HCT116 (cell line): Measurements from ENCODE around the gene SPDL1. TPM values are rescaled to one million over a fixed set of nuclear protein-coding genes. Genes with fewer than 3 reads are reported as not detected.

Experiments
- ATAC-seq: fragments of 200-7000 bp; cut with Tn5 transposase; 2 replicates; pipeline ENCODE4 v1.9.1; 2020; ENCODE audit warnings: mild to moderate bottlenecking, moderate library complexity
- BruUV-seq: library from RNA; stranded (reverse); fragments of 400-500 nt; replicated peaks from 2 replicates; lab custom pipeline; 2021; lab: Mats Ljungman, UMichigan
- CTCF ChIA-PET: fragments of 300-600 bp; sonication (Branson Sonifier 250); formaldehyde crosslinking; loops from one replicate; lab custom pipeline; 2021; ENCODE audit warnings: antibody characterized with exemption; lab: Charles Lee
- POLR2A ChIA-PET: fragments of 300-600, 350-600 bp; sonication (Branson Sonifier 250); formaldehyde crosslinking; loops from one replicate; lab custom pipeline; 2021; ENCODE audit warnings: antibody characterized with exemption; lab: Charles Lee
- RAD21 ChIA-PET, 2 experiments: fragments of 300-600 bp; sonication (Branson Sonifier 250); formaldehyde crosslinking; loops; one replicate each; lab custom pipeline; 2023; ENCODE audit warnings: low total read pairs in 2 of 2; ENCODE audit not compliant: uncharacterized antibody in 2 of 2, unreplicated experiment in 2 of 2, low non-redundant PET in 1 of 2; lab: Charles Lee
- DNase-seq: peaks from one replicate; pipeline ENCODE4 v3.0.0-alpha.2; 2010; ENCODE audit warnings: low read depth, low spot score
- H2AFZ ChIP-seq: fragments of 200-600 bp; shearing (Covaris generic), sonication (generic); 2 replicates; pipeline ENCODE4 v1.6.1; 2017; ENCODE audit warnings: low read depth, mixed run types, mixed read lengths, antibody characterized with exemption, low read length; ENCODE audit not compliant: poor library complexity, severe bottlenecking
- H3K27ac ChIP-seq: 2 replicates; pipeline ENCODE4 v1.5.1; 2012; ENCODE audit warnings: low read depth, low read length
- H3K27me3 ChIP-seq: fragments of 200-600 bp; sonication (generic); 2 replicates; pipeline ENCODE4 v1.6.1; 2016; ENCODE audit warnings: mixed run types, low read length, mixed read lengths; ENCODE audit not compliant: insufficient read depth
- H3K36me3 ChIP-seq, 2 experiments: fragments of 200-500 bp in 1 of 2; fragments of 200-600 bp in 1 of 2; sonication (Bioruptor generic) in 1 of 2; sonication (generic) in 1 of 2; 2 replicates each; pipeline versions ENCODE4 v1.5.1 to v1.6.1; 2014 to 2016; ENCODE audit warnings: low read length in 2 of 2, inconsistent platforms in 1 of 2, mixed read lengths in 1 of 2, mixed run types in 1 of 2; ENCODE audit not compliant: insufficient read depth in 2 of 2, control insufficient read depth in 1 of 2
- H3K4me1 ChIP-seq, 2 experiments: fragments of 200-600 bp in 1 of 2; sonication (generic) in 1 of 2; 2 replicates each; pipeline versions ENCODE4 v1.5.1 to v1.6.1; 2012 to 2017; ENCODE audit warnings: low read length in 2 of 2, inconsistent platforms in 1 of 2, mild to moderate bottlenecking in 1 of 2, mixed read lengths in 1 of 2, mixed run types in 1 of 2, moderate library complexity in 1 of 2; ENCODE audit not compliant: insufficient read depth in 2 of 2, control insufficient read depth in 1 of 2
- H3K4me2 ChIP-seq: fragments of 200-600 bp; sonication (generic); 2 replicates; pipeline ENCODE4 v1.6.1; 2017; ENCODE audit warnings: mixed run types, low read length, mixed read lengths
- H3K4me3 ChIP-seq, 2 experiments: fragments of 200-600 bp in 1 of 2; sonication (generic) in 1 of 2; replicated peaks in 1 of 2; 2 replicates each; pipeline ENCODE4 v1.5.1; 2011 to 2016; ENCODE audit warnings: low read length in 2 of 2, control low read depth in 1 of 2, low read depth in 1 of 2, mild to moderate bottlenecking in 1 of 2, mixed read lengths in 1 of 2, mixed run types in 1 of 2
- H3K79me2 ChIP-seq: fragments of 200-600 bp; sonication (generic); 2 replicates; pipeline ENCODE4 v1.6.1; 2017; ENCODE audit warnings: mild to moderate bottlenecking, mixed run types, low read length, moderate library complexity, mixed read lengths; ENCODE audit not compliant: insufficient read depth
- H3K9ac ChIP-seq: fragments of 200-600 bp; sonication (generic); 2 replicates; pipeline ENCODE4 v1.6.1; 2016; ENCODE audit warnings: low read length, mixed read lengths
- H3K9me2 ChIP-seq: fragments of 200-600 bp; sonication (generic), shearing (Covaris generic); 2 replicates; pipeline ENCODE4 v1.6.1; 2017; ENCODE audit warnings: mixed run types, mild to moderate bottlenecking, moderate library complexity; ENCODE audit not compliant: insufficient read depth
- H3K9me3 ChIP-seq, 2 experiments: fragments of 200-500 bp in 1 of 2; fragments of 200-600 bp in 1 of 2; sonication (Bioruptor generic) in 1 of 2; sonication (generic) in 1 of 2; 2 replicates each; pipeline ENCODE4 v1.6.1; 2014 to 2017; ENCODE audit warnings: low read length in 2 of 2, mixed read lengths in 2 of 2, inconsistent platforms in 1 of 2, low read depth in 1 of 2, mild to moderate bottlenecking in 1 of 2, mixed run types in 1 of 2, moderate library complexity in 1 of 2; ENCODE audit not compliant: control insufficient read depth in 1 of 2, insufficient read depth in 1 of 2
- H4K20me1 ChIP-seq: fragments of 200-600 bp; sonication (generic), shearing (Covaris generic); 2 replicates; pipeline ENCODE4 v1.6.1; 2017; ENCODE audit warnings: mixed run types, mild to moderate bottlenecking, moderate library complexity; ENCODE audit not compliant: insufficient read depth
- CBX3 ChIP-seq: IDR thresholded peaks from 2 replicates; pipeline ENCODE4 v1.6.1; 2012; ENCODE audit warnings: low read depth
- CEBPB ChIP-seq: IDR thresholded peaks from 2 replicates; pipeline ENCODE4 v1.6.1; 2012; ENCODE audit warnings: low read depth
- ELF1 ChIP-seq: IDR thresholded peaks from 2 replicates; pipeline ENCODE4 v1.6.1; 2012; ENCODE audit warnings: low read depth, borderline replicate concordance
- JUND ChIP-seq: IDR thresholded peaks from 2 replicates; pipeline ENCODE4 v1.6.1; 2012
- POLR2A ChIP-seq: IDR thresholded peaks from 2 replicates; pipeline ENCODE4 v1.7.0; 2011; ENCODE audit warnings: borderline replicate concordance; ENCODE audit not compliant: insufficient read depth, insufficient read length; ENCODE audit errors: extremely low read depth
- POLR2AphosphoS5 ChIP-seq: IDR thresholded peaks from 2 replicates; pipeline ENCODE4 v1.6.1; 2011; ENCODE audit warnings: mild to moderate bottlenecking, low read depth, low read length, moderate library complexity
- RAD21 ChIP-seq: IDR thresholded peaks from 2 replicates; pipeline ENCODE4 v1.6.1; 2012; ENCODE audit warnings: low read depth, mild to moderate bottlenecking
- SIN3A ChIP-seq: IDR thresholded peaks from 2 replicates; pipeline ENCODE4 v1.6.1; 2012; ENCODE audit warnings: low read depth
- SP1 ChIP-seq: IDR thresholded peaks from 2 replicates; pipeline ENCODE4 v1.6.1; 2012; ENCODE audit warnings: low read depth
- SRF ChIP-seq: IDR thresholded peaks from 2 replicates; pipeline ENCODE4 v1.6.1; 2012; ENCODE audit warnings: low read depth
- TCF7L2 ChIP-seq: IDR thresholded peaks from 2 replicates; pipeline ENCODE4 v1.7.0; 2011; ENCODE audit warnings: borderline replicate concordance, inconsistent platforms; ENCODE audit not compliant: insufficient read depth, insufficient read length; ENCODE audit errors: extremely low read depth
- YY1 ChIP-seq: IDR thresholded peaks from 2 replicates; pipeline ENCODE4 v1.6.1; 2011; ENCODE audit warnings: low read length, low read depth, moderate library complexity, mild to moderate bottlenecking; ENCODE audit not compliant: insufficient replicate concordance; ENCODE audit errors: extremely low read depth
- ZFX ChIP-seq: fragments of 450-650 bp; IDR thresholded peaks from 2 replicates; pipeline ENCODE4 v1.6.1; 2017
- ZNF274 ChIP-seq: fragments of 200-500 bp; sonication (Bioruptor generic); IDR thresholded peaks from 2 replicates; pipeline ENCODE4 v1.6.1; 2014; ENCODE audit warnings: mild to moderate bottlenecking, low read depth, low read length, inconsistent platforms
- intact Hi-C: fragments of 100-400 bp; cut with micrococcal nuclease; formaldehyde crosslinking; loops from 2 replicates; pipeline ENCODE4 v1.10.0; 2022
- total RNA-seq: library from RNA; stranded (reverse); gene quantifications from one replicate; pipeline ENCODE4 v1.2.1, GENCODE V29; 2021; ENCODE audit not compliant: unreplicated experiment
- TF ChIP-seq, protein P1 (sequence below), 3 experiments: fragments of 200-600 bp in 1 of 3; sonication (generic) in 1 of 3; IDR thresholded peaks in 2 of 3; conservative IDR thresholded peaks in 1 of 3; 2 replicates each; pipeline ENCODE4 v1.5.1; 2012 to 2017; ENCODE audit warnings: low read depth in 2 of 3, low read length in 2 of 3, antibody characterized with exemption in 1 of 3, borderline replicate concordance in 1 of 3, control low read depth in 1 of 3, mild to moderate bottlenecking in 1 of 3, mixed read lengths in 1 of 3, mixed run types in 1 of 3, moderate library complexity in 1 of 3; ENCODE audit not compliant: insufficient read depth in 1 of 3
- TF ChIP-seq, protein P2 (sequence below): IDR thresholded peaks from 2 replicates; pipeline ENCODE4 v1.6.1; 2012
- TF ChIP-seq, protein P3 (sequence below): IDR thresholded peaks from 2 replicates; pipeline ENCODE4 v1.6.1; 2012; ENCODE audit warnings: low read depth
- TF ChIP-seq, protein P4 (sequence below): IDR thresholded peaks from 2 replicates; pipeline ENCODE4 v1.6.1; 2012

Gene SPDL1
- total RNA-seq, 1 experiment from 2014 or later: 28.5 TPM

DNA sequence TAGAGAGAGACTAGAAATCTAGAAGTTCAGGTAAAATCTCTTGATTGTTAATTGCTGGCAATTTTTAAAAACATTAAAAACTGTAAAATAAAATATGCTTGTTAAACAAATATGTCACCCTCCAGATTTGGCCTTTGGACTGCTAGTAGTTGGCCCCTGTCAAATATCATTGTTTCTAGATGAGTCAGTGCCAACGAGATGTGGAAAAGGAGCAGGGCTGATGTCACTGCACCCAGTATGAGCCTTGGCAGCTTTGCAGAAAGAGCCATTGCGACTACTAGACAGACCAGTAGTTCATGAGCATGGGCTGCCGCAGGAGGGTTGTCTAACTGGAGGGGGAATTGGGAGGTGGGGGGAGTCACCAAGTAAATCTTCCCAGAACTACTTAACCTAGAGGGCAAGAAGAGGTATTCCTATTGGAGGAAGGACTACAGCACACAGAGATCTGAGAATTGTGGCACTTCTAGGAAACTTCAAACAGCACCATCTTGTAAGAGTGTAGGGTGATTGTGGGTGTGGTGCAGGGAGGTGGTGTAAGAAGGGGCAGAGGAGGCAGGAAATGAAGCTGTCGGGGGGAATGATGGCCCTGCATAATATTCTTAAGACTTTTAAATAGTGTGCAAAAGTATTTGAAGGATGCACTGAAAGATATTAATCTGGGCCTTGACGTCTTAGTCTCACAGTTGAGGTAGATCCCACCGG is 46.4 kb downstream of the SPDL1 start:
- Histone ChIP-seq H2AFZ (no peak overlapping the region), H3K4me1 (no peaks in the 10 kb centered on the region), H3K9me3 (no peaks in the 10 kb centered on the region), H3K27ac (no peak overlapping the region), H3K36me3 (no peaks in the 10 kb centered on the region), H3K9ac (no peak overlapping the region), H4K20me1 (no peaks in the 10 kb centered on the region), H3K27me3 (no peaks in the 10 kb centered on the region), H3K79me2 (no peaks in the 10 kb centered on the region), H3K4me3 (no peak overlapping the region), H3K4me2 (no peak overlapping the region), H3K9me2 (no peaks in the 10 kb centered on the region)
- ChIA-PET RAD21 (no interaction called here), CTCF (no interaction called here), POLR2A (no interaction called here)
- ATAC-seq (no peak), DNase-seq (no peak)
- intact Hi-C loops: no loop called here
- TF ChIP-seq SIN3A: no peak
- no peak for TF ChIP-seq POLR2AphosphoS5
- no peak for TF ChIP-seq SRF
- no peak for TF ChIP-seq CBX3
- TF ChIP-seq JUND: no peak
- TF ChIP-seq ELF1: no peak
- no peak for TF ChIP-seq SP1
- no peak for TF ChIP-seq YY1
- TF ChIP-seq, protein P1, sequence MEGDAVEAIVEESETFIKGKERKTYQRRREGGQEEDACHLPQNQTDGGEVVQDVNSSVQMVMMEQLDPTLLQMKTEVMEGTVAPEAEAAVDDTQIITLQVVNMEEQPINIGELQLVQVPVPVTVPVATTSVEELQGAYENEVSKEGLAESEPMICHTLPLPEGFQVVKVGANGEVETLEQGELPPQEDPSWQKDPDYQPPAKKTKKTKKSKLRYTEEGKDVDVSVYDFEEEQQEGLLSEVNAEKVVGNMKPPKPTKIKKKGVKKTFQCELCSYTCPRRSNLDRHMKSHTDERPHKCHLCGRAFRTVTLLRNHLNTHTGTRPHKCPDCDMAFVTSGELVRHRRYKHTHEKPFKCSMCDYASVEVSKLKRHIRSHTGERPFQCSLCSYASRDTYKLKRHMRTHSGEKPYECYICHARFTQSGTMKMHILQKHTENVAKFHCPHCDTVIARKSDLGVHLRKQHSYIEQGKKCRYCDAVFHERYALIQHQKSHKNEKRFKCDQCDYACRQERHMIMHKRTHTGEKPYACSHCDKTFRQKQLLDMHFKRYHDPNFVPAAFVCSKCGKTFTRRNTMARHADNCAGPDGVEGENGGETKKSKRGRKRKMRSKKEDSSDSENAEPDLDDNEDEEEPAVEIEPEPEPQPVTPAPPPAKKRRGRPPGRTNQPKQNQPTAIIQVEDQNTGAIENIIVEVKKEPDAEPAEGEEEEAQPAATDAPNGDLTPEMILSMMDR (IDR thresholded peaks at IDR 0.05 in 2 of 3, conservative IDR thresholded peaks at IDR 0.05 in 1 of 3; ENCODE audit: borderline replicate concordance in 1 of 3, insufficient read depth in 1 of 3, low read depth in 2 of 3, low read length in 2 of 3): no peak
- TF ChIP-seq TCF7L2: no peak
- no peak for TF ChIP-seq RAD21
- TF ChIP-seq POLR2A: no peak
- no peak for TF ChIP-seq CEBPB
- TF ChIP-seq, protein P2, sequence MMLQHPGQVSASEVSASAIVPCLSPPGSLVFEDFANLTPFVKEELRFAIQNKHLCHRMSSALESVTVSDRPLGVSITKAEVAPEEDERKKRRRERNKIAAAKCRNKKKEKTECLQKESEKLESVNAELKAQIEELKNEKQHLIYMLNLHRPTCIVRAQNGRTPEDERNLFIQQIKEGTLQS: no peak
- TF ChIP-seq, protein P3, sequence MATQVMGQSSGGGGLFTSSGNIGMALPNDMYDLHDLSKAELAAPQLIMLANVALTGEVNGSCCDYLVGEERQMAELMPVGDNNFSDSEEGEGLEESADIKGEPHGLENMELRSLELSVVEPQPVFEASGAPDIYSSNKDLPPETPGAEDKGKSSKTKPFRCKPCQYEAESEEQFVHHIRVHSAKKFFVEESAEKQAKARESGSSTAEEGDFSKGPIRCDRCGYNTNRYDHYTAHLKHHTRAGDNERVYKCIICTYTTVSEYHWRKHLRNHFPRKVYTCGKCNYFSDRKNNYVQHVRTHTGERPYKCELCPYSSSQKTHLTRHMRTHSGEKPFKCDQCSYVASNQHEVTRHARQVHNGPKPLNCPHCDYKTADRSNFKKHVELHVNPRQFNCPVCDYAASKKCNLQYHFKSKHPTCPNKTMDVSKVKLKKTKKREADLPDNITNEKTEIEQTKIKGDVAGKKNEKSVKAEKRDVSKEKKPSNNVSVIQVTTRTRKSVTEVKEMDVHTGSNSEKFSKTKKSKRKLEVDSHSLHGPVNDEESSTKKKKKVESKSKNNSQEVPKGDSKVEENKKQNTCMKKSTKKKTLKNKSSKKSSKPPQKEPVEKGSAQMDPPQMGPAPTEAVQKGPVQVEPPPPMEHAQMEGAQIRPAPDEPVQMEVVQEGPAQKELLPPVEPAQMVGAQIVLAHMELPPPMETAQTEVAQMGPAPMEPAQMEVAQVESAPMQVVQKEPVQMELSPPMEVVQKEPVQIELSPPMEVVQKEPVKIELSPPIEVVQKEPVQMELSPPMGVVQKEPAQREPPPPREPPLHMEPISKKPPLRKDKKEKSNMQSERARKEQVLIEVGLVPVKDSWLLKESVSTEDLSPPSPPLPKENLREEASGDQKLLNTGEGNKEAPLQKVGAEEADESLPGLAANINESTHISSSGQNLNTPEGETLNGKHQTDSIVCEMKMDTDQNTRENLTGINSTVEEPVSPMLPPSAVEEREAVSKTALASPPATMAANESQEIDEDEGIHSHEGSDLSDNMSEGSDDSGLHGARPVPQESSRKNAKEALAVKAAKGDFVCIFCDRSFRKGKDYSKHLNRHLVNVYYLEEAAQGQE: no peak
- TF ChIP-seq ZNF274: no peak
- no peak for TF ChIP-seq ZFX
- TF ChIP-seq, protein P4, sequence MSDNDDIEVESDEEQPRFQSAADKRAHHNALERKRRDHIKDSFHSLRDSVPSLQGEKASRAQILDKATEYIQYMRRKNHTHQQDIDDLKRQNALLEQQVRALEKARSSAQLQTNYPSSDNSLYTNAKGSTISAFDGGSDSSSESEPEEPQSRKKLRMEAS: no peak
- no TSS peak for BruUV-seq
